OCI-LY1 (cell line): ENCODE results near the gene NISCH.

Experiments used
- CTCF ChIP-seq: fragments of 200-600 bp; sonication (generic), shearing (Covaris generic); IDR thresholded peaks from 2 replicates; pipeline ENCODE4 v1.5.1; 2017; ENCODE audit warnings: mild to moderate bottlenecking, antibody characterized with exemption, low read length, moderate library complexity, mixed read lengths
- EZH2 ChIP-seq: fragments of 200-600 bp; sonication (generic), shearing (Covaris generic); IDR thresholded peaks from 2 replicates; pipeline ENCODE4 v1.8.0; 2017; ENCODE audit warnings: borderline replicate concordance, mixed run types, mild to moderate bottlenecking, antibody characterized with exemption, low read length, moderate library complexity, mixed read lengths

DNA sequence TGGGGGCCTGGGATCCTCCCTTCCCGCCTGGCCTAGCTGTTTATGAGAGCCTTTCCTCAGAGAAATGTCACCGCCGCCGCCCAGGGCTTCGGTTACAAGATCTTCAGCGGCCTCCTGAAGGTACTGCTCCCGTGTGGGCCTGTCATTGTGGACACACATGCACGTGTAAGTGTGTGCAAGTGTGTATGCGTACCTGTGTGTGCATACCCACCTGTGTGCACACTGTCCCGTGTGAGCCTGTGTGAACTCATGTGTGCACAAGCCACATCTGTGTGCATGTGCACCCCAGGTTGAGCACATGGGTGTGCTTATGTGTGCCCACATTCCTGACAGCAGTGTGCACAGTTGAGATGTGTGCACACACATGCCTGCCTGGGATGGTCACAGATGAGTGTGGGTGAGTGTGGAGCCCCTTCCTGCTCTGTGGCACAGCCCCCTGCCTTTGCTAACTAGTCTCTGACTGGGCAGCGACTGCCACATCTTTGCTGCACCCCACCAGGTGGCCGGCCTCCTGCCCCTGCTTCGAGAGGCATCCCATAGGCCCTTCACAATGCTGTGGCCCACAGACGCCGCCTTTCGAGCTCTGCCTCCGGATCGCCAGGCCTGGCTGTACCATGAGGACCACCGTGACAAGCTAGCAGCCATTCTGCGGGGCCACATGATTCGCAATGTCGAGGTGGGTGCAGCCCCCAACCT is 64.2 kb downstream of the NISCH start:
- TF ChIP-seq CTCF, result no peak
- no peak for TF ChIP-seq EZH2
